AG04450 (cell line): ENCODE measurements around the gene ACER2. TPM values are rescaled to one million over a fixed set of nuclear protein-coding genes. Genes with fewer than 3 reads are reported as not detected.
"Not testable (repeated sequence)": the region's sequence is repeated elsewhere in the genome, so short reads cannot be mapped to it uniquely, and the experiment has no call there.

Experiments used
- CTCF ChIA-PET: fragments of 300-600, 350-600 bp; formaldehyde crosslinking; extraction: SDS; loops from one replicate; lab custom pipeline; 2022; ENCODE audit warnings: antibody characterized with exemption, inconsistent platforms; lab: Charles Lee
- POLR2A ChIA-PET: fragments of 350-600 bp; formaldehyde crosslinking; extraction: SDS; loops from one replicate; lab custom pipeline; 2021; ENCODE audit warnings: antibody characterized with exemption, inconsistent platforms; lab: Yijun Ruan, JAX
- DNase-seq: peaks from one replicate; pipeline ENCODE4 v3.0.0-alpha.2; 2011; ENCODE audit warnings: low read depth, low spot score
- H3K27ac ChIP-seq: one replicate; pipeline ENCODE4 v1.5.1; 2012; ENCODE audit warnings: low read depth, low read length, control low read depth
- H3K27me3 ChIP-seq: one replicate; pipeline ENCODE4 v1.6.0; 2012; ENCODE audit warnings: low read length; ENCODE audit not compliant: control insufficient read depth, insufficient read depth
- H3K4me3 ChIP-seq: 2 replicates; pipeline ENCODE4 v1.5.1; 2011; ENCODE audit warnings: mild to moderate bottlenecking, low read depth, low read length, control low read depth
- H3K9me3 ChIP-seq: 2 replicates; pipeline ENCODE4 v1.5.1; 2012; ENCODE audit warnings: low read length; ENCODE audit not compliant: control insufficient read depth, insufficient read depth
- polyA plus RNA-seq: library from polyadenylated mRNA; depleted of rRNA; stranded (reverse); fragments of >200 nt; gene quantifications from 2 replicates; pipeline ENCODE4 v1.2.3, GENCODE V29; 2011
- TF ChIP-seq, protein P1 (sequence below): IDR thresholded peaks from 2 replicates; pipeline ENCODE4 v1.5.1; 2011; ENCODE audit warnings: low read depth, low read length, control low read depth, inconsistent platforms

The ACER2 gene
- polyA plus RNA-seq, 1 experiment, result 2.3 TPM

DNA sequence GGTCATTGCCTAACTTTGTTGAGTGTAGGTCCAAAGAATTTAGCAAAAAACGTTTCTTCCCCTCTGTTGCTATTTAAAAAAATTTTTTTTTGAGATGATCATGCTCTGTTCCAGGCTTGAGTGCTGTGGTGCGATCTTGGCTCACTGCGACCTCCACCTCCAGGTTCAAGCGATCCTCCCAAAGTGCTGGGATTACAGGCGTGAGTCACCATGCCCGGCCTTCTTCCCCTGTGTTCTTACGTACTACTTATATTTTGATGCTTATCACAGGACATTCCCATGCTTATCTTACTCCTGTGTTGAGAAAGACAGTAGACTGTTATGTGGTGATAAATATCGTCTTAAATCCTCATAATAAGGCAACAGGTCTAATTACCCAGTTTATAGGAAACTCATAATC, 2.5 kb downstream of the ACER2 start:
- Histone ChIP-seq H3K9me3 (no peaks in the 10 kb centered on the region; the same call in 1 of the 2 replicates), H3K27ac (no peak overlapping the region), H3K4me3 (no peak overlapping the region), H3K27me3 (peaks cover 3% of the 10 kb centered on the region)
- POLR2A ChIA-PET, result no interaction called here
- TF ChIP-seq, protein P1, sequence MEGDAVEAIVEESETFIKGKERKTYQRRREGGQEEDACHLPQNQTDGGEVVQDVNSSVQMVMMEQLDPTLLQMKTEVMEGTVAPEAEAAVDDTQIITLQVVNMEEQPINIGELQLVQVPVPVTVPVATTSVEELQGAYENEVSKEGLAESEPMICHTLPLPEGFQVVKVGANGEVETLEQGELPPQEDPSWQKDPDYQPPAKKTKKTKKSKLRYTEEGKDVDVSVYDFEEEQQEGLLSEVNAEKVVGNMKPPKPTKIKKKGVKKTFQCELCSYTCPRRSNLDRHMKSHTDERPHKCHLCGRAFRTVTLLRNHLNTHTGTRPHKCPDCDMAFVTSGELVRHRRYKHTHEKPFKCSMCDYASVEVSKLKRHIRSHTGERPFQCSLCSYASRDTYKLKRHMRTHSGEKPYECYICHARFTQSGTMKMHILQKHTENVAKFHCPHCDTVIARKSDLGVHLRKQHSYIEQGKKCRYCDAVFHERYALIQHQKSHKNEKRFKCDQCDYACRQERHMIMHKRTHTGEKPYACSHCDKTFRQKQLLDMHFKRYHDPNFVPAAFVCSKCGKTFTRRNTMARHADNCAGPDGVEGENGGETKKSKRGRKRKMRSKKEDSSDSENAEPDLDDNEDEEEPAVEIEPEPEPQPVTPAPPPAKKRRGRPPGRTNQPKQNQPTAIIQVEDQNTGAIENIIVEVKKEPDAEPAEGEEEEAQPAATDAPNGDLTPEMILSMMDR, result no peak
- CTCF ChIA-PET, result interaction anchor here (1.1 kb wide), 1 partner anchor 46 kb away, joined by 3 read pairs; no protein-coding TSS in a partner anchor
- DNase-seq, result peak; percentile 3

DNA sequence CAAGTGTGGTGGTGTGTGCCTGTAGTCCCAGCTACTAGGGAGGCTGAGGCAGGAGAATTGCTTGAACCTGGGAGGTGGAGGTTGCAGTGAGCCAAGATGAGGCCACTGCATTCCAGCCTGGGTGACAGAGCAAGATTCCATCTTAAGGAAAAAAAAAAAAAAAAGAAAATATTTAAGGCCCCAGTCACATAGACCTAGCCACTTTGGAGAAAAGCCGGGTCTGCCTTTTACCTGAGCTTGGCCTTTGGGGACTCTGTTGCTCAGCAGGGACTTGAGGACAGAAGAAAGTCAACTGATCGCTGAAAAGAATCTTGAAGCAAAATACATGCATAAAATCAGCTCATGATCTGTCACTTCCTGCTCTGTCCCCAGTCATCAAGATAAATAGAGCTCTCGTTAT, 4.6 kb downstream of the ACER2 start:
- CTCF ChIA-PET, result interaction anchor here (0.9 kb wide), 1 partner anchor 52 kb away, joined by 4 read pairs; no protein-coding TSS in a partner anchor
- H3K27ac ChIP-seq, H3K9me3 ChIP-seq, H3K4me3 ChIP-seq, POLR2A ChIA-PET, DNase-seq, H3K27me3 ChIP-seq: not testable (repeated sequence)

DNA sequence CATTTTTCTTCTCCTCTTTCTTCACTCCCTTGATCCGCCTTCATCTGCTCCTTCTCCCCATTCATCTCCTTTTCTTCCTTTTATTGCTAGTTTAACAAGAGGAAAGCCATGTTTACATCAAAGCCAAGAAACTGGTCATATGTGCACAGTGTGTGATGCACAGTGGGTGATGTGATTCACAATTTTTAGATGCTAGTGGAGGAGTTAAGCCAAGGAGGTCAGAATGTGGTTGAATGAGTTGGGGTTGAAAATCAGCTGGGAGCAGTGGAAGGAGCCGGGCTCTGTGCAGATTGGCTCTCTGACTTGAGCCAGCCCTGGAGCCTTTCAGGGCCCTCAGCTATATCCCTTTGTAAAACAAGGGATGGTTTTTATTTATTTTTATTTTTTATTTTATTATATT, 7.3 kb downstream of the ACER2 start:
- CTCF ChIA-PET, result interaction anchor here (0.5 to 2.1 kb wide), 3 partner anchors 13 to 338 kb away, joined by 3 to 9 read pairs (median 4); no protein-coding TSS in a partner anchor
- no peaks in the 10 kb centered on the region for H3K27me3 ChIP-seq
- TF ChIP-seq, protein P1, result no peak
- no peaks in the 10 kb centered on the region for H3K9me3 ChIP-seq
- H3K4me3 ChIP-seq, result no peak overlapping the region
- peak; percentile 33 for DNase-seq
- POLR2A ChIA-PET, result no interaction called here
- H3K27ac ChIP-seq, result no peak overlapping the region

DNA sequence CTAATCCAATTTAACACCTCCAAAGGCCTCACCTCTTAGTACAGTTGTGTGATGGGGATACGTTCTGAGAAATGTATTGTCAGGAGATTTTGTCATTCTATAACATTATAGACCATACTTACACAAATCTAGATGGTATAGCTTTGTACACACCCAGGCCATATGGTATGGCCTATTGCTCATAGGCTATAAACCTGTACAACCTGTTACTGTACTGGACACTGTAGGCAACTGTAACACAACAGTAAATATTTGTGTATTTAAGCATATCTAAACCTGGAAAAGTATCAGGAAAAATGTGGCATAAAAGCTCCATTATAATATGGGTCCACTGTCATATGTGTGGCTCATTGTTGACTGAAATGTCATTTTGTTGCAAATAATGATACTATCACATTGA, 12.1 kb downstream of the ACER2 start:
- TF ChIP-seq, protein P1, result no peak
- H3K4me3 ChIP-seq, result no peak overlapping the region
- POLR2A ChIA-PET, result no interaction called here
- H3K27ac ChIP-seq, result no peak overlapping the region
- no peaks in the 10 kb centered on the region for H3K9me3 ChIP-seq
- CTCF ChIA-PET, result interaction anchor here (0.7 to 1.8 kb wide), 2 partner anchors 36 to 44 kb away, joined by 4 to 10 read pairs; no protein-coding TSS in a partner anchor
- no peaks in the 10 kb centered on the region for H3K27me3 ChIP-seq
- no peak for DNase-seq

DNA sequence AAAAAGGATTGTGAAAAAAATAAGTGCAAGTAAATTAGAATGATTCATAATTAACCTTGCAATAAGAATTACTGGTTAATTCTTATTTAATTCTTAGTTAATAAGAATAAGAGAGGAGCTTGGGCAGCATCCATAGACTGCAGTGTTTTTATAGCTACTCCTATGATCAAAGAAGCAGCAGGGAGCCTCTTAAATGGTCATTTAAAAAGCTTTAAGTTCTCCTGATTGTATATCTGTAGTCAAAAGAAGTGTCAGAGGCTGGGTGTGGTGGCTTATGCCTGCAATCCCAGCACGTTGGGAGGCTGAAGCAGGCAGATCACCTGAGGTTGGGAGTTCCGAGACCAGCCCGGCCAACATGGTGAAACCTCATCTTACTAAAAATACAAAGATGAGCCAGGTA, 14.4 kb downstream of the ACER2 start:
- no peaks in the 10 kb centered on the region for H3K9me3 ChIP-seq
- CTCF ChIA-PET, result interaction anchor here (1.3 to 1.4 kb wide), 2 partner anchors 34 to 42 kb away, joined by 3 to 7 read pairs; no protein-coding TSS in a partner anchor
- no peak for DNase-seq
- H3K27ac ChIP-seq, result no peak overlapping the region
- H3K27me3 ChIP-seq, result no peaks in the 10 kb centered on the region
- POLR2A ChIA-PET, result interaction anchor here (1.1 kb wide), 1 partner anchor 43 kb away, joined by 8 read pairs; the partner anchor contains the start of gene RPS6
- TF ChIP-seq, protein P1, result no peak
- no peak overlapping the region for H3K4me3 ChIP-seq
